Measurements from ENCODE around the gene CNOT6L.

CNOT6L gene

GRCh38 chr4:77798385-77798784 lies 20.8 kb downstream of the CNOT6L start:
- no peak for TF ChIP-seq CTCF (IDR thresholded peaks at IDR 0.05; ENCODE audit: low read depth, low read length, missing control alignments)
- no peak for DNase-seq (ENCODE audit: low read depth)
- H3K4me3 ChIP-seq (ENCODE audit: low read depth, low read length): no peak overlapping the region

GRCh38 chr4:77797239-77797638 lies 21.9 kb downstream of the CNOT6L start:
- H3K4me3 ChIP-seq (ENCODE audit: low read depth, low read length): no peak overlapping the region
- DNase-seq (ENCODE audit: low read depth): no peak
- no peak for TF ChIP-seq CTCF (IDR thresholded peaks at IDR 0.05; ENCODE audit: low read depth, low read length, missing control alignments)

GRCh38 chr4:77795326-77795725 lies 23.8 kb downstream of the CNOT6L start:
- no peak for TF ChIP-seq CTCF (IDR thresholded peaks at IDR 0.05; ENCODE audit: low read depth, low read length, missing control alignments)
- no peak for DNase-seq (ENCODE audit: low read depth)

GRCh38 chr4:77790146-77790545 lies 29.0 kb downstream of the CNOT6L start:
- DNase-seq (ENCODE audit: low read depth): no peak
- no peak for TF ChIP-seq CTCF (IDR thresholded peaks at IDR 0.05; ENCODE audit: low read depth, low read length, missing control alignments)
- H3K4me3 ChIP-seq (ENCODE audit: low read depth, low read length): no peak overlapping the region

More at GRCh38 chr4:77795326-77795725, 23.8 kb downstream of the CNOT6L start:
- no peak overlapping the region for H3K4me3 ChIP-seq (ENCODE audit: low read depth, low read length)

- no peak for DNase-seq (ENCODE audit: low read depth)
- H3K4me3 ChIP-seq (ENCODE audit: low read depth, low read length): no peak overlapping the region
- TF ChIP-seq CTCF (IDR thresholded peaks at IDR 0.05; ENCODE audit: low read depth, low read length, missing control alignments): no peak
Observed at GRCh38 chr4:77788990-77789389, 30.2 kb downstream of the CNOT6L start.

- H3K4me3 ChIP-seq (ENCODE audit: low read depth, low read length): no peak overlapping the region
- DNase-seq (ENCODE audit: low read depth): no peak
- TF ChIP-seq CTCF (IDR thresholded peaks at IDR 0.05; ENCODE audit: low read depth, low read length, missing control alignments): no peak
Observed at GRCh38 chr4:77787969-77788368, 31.2 kb downstream of the CNOT6L start.

GRCh38 chr4:77785669-77786068 lies 33.5 kb downstream of the CNOT6L start:
- TF ChIP-seq CTCF (IDR thresholded peaks at IDR 0.05; ENCODE audit: low read depth, low read length, missing control alignments): no peak
- no peak overlapping the region for H3K4me3 ChIP-seq (ENCODE audit: low read depth, low read length)
- no peak for DNase-seq (ENCODE audit: low read depth)

Data from GM12864 (cell line).